Astrocyte (in vitro differentiated cells and primary cell): Measurements from ENCODE around the gene EDDM13. TPM values are rescaled to one million over a fixed set of nuclear protein-coding genes. Genes with fewer than 3 reads are reported as not detected.

Experiments
- DNase-seq: peaks from one replicate; pipeline ENCODE4 v3.0.0-alpha.2; 2010; ENCODE audit warnings: low read depth
- FAIRE-seq: peaks from 2 replicates; lab custom pipeline; 2011; peaks lifted over from hg19 to GRCh38; lab: Jason Lieb, UNC
- H2AFZ ChIP-seq: 2 replicates; pipeline ENCODE4 v1.6.0; 2012; ENCODE audit warnings: low read depth, low read length, inconsistent platforms
- H3K27ac ChIP-seq: 2 replicates; pipeline ENCODE4 v1.5.1; 2011; ENCODE audit warnings: low read depth, low read length, inconsistent platforms
- H3K27me3 ChIP-seq: 2 replicates; pipeline ENCODE4 v1.6.0; 2011; ENCODE audit warnings: low read length, inconsistent platforms; ENCODE audit not compliant: insufficient read depth
- H3K36me3 ChIP-seq: 2 replicates; pipeline ENCODE4 v1.5.1; 2011; ENCODE audit warnings: low read length, inconsistent platforms; ENCODE audit not compliant: insufficient read depth
- H3K4me1 ChIP-seq: 2 replicates; pipeline ENCODE4 v1.5.1; 2011; ENCODE audit warnings: low read length, inconsistent platforms; ENCODE audit not compliant: insufficient read depth
- H3K4me2 ChIP-seq: 2 replicates; pipeline ENCODE4 v1.6.0; 2012; ENCODE audit warnings: low read length, inconsistent platforms
- H3K4me3 ChIP-seq: 2 replicates; pipeline ENCODE4 v1.5.1; 2011; ENCODE audit warnings: low read depth, mild to moderate bottlenecking, low read length, inconsistent platforms; ENCODE audit not compliant: insufficient read depth
- H3K79me2 ChIP-seq: 2 replicates; pipeline ENCODE4 v1.6.0; 2012; ENCODE audit warnings: mild to moderate bottlenecking, low read length, inconsistent platforms; ENCODE audit not compliant: insufficient read depth
- H3K9ac ChIP-seq: 2 replicates; pipeline ENCODE4 v1.6.0; 2012; ENCODE audit warnings: mild to moderate bottlenecking, low read length, inconsistent platforms
- H3K9me3 ChIP-seq: 2 replicates; pipeline ENCODE4 v1.5.1; 2012; ENCODE audit warnings: low read depth, mild to moderate bottlenecking, low read length, inconsistent platforms; ENCODE audit not compliant: insufficient read depth
- H4K20me1 ChIP-seq: 2 replicates; pipeline ENCODE4 v1.6.0; 2012; ENCODE audit warnings: low read length, inconsistent platforms; ENCODE audit not compliant: insufficient read depth
- H3K27ac Mint-ChIP-seq: one replicate; pipeline ENCODE4 v1.8.0; 2021; ENCODE audit warnings: mild to moderate bottlenecking, mixed read lengths; ENCODE audit not compliant: unreplicated experiment
- H3K27me3 Mint-ChIP-seq: one replicate; pipeline ENCODE4 v1.8.0; 2021; ENCODE audit warnings: low read depth, mixed read lengths; ENCODE audit not compliant: unreplicated experiment
- H3K36me3 Mint-ChIP-seq: one replicate; pipeline ENCODE4 v1.8.0; 2021; ENCODE audit warnings: low read depth, mixed read lengths; ENCODE audit not compliant: unreplicated experiment
- H3K4me1 Mint-ChIP-seq: one replicate; pipeline ENCODE4 v1.8.0; 2021; ENCODE audit warnings: low read depth, mixed read lengths; ENCODE audit not compliant: unreplicated experiment
- H3K4me3 Mint-ChIP-seq: one replicate; pipeline ENCODE4 v1.8.0; 2021; ENCODE audit warnings: mild to moderate bottlenecking, moderate library complexity, mixed read lengths; ENCODE audit not compliant: unreplicated experiment
- H3K9me3 Mint-ChIP-seq: one replicate; pipeline ENCODE4 v1.8.0; 2021; ENCODE audit warnings: mild to moderate bottlenecking, mixed read lengths; ENCODE audit not compliant: unreplicated experiment
- EZH2 ChIP-seq: IDR thresholded peaks from 2 replicates; pipeline ENCODE4 v1.6.1; 2012; ENCODE audit warnings: mild to moderate bottlenecking, low read length, inconsistent platforms; ENCODE audit not compliant: insufficient read depth
- total RNA-seq: library from RNA; stranded (reverse); gene quantifications from 2 replicates; pipeline ENCODE4 v1.2.1, GENCODE V29; 2021
- TF ChIP-seq, protein P1 (sequence below): IDR thresholded peaks from 2 replicates; pipeline ENCODE4 v1.5.1; 2011; ENCODE audit warnings: low read depth, mild to moderate bottlenecking, inconsistent platforms, low read length, moderate library complexity; ENCODE audit not compliant: insufficient read depth

EDDM13 gene
- total RNA-seq, 1 donor from 2014 or later, result not detected

DNA sequence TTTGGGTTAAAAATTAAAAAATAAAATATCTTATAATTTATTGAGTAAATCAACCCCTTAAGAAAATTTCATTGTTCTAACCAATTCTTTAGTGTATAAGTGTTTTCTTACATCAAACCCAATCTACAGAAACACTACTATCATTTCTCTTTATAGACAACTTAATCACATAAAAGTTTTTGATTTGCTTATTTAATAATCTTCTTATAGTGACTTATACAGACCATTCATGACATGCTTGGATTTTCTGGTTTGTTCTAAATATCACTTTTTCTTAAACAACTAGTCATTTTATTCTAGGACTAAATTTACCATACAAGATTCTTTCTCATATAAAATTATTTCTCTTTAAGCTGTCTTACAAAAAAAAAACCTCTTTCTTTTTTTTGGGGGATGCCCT is 69.4 kb downstream of the EDDM13 start:
- Histone ChIP-seq H3K79me2 (no peaks in the 10 kb centered on the region), H3K4me3 (no peak overlapping the region), H3K36me3 (no peaks in the 10 kb centered on the region), H3K4me2 (no peak overlapping the region), H3K9ac (no peak overlapping the region), H3K27ac (no peak overlapping the region), H2AFZ (no peak overlapping the region), H3K4me1 (no peaks in the 10 kb centered on the region), H3K9me3 (peaks cover 14% of the 10 kb centered on the region), H4K20me1 (no peaks in the 10 kb centered on the region), H3K27me3 (no peaks in the 10 kb centered on the region)
- Mint-ChIP-seq H3K4me1 (no peaks in the 10 kb centered on the region), H3K9me3 (peaks cover 11% of the 10 kb centered on the region), H3K36me3 (peaks cover 6% of the 10 kb centered on the region), H3K4me3 (no peak overlapping the region), H3K27ac (no peak overlapping the region), H3K27me3 (no peaks in the 10 kb centered on the region)
- TF ChIP-seq EZH2, result no peak
- TF ChIP-seq, protein P1, sequence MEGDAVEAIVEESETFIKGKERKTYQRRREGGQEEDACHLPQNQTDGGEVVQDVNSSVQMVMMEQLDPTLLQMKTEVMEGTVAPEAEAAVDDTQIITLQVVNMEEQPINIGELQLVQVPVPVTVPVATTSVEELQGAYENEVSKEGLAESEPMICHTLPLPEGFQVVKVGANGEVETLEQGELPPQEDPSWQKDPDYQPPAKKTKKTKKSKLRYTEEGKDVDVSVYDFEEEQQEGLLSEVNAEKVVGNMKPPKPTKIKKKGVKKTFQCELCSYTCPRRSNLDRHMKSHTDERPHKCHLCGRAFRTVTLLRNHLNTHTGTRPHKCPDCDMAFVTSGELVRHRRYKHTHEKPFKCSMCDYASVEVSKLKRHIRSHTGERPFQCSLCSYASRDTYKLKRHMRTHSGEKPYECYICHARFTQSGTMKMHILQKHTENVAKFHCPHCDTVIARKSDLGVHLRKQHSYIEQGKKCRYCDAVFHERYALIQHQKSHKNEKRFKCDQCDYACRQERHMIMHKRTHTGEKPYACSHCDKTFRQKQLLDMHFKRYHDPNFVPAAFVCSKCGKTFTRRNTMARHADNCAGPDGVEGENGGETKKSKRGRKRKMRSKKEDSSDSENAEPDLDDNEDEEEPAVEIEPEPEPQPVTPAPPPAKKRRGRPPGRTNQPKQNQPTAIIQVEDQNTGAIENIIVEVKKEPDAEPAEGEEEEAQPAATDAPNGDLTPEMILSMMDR, result no peak
- FAIRE-seq (no peak), DNase-seq (no peak)

DNA sequence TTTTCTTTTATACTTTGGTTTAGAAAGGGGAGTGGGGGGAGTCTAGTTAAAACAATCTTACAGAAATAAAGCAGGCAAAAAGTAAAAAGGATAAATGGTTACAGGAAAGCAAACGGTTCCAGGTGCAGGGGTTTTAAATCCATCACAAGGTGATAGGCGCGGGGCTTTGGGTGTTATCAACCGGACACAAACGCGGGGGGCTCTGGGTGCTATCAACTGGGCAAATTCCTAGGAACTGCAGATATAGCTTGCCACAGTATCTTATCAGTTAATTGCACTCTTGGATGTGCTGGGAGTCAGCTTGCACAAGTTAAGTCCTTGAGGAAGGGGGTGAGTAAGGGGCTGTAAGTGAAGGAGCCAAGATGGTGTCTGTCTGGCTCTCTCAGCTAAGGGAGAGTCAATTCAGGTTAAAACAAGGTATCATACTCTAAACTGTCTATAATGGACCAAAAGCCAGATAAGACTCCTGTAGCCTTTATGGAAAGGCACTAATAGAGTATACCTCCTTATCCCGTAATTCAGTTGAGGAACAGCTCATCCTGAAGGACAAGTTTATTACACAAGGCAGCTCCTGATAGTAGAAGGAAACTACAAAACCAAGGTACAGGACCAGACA is 74.7 kb downstream of the EDDM13 start:
- no peak overlapping the region for H3K27ac ChIP-seq
- peaks cover 2% of the 10 kb centered on the region for H3K9me3 ChIP-seq
- H3K4me3 Mint-ChIP-seq, result no peak overlapping the region
- no peaks in the 10 kb centered on the region for H3K36me3 ChIP-seq
- H3K4me2 ChIP-seq, result no peak overlapping the region
- no peak for FAIRE-seq
- H3K36me3 Mint-ChIP-seq, result peaks cover 8% of the 10 kb centered on the region
- no peak for DNase-seq
- H3K79me2 ChIP-seq, result no peaks in the 10 kb centered on the region
- H3K9me3 Mint-ChIP-seq, result peaks cover 9% of the 10 kb centered on the region
- H4K20me1 ChIP-seq, result no peaks in the 10 kb centered on the region
- no peak overlapping the region for H2AFZ ChIP-seq
- no peaks in the 10 kb centered on the region for H3K4me1 ChIP-seq
- TF ChIP-seq, protein P1, result no peak
- no peak for TF ChIP-seq EZH2
- H3K4me1 Mint-ChIP-seq, result no peaks in the 10 kb centered on the region
- H3K4me3 ChIP-seq, result no peak overlapping the region
- no peaks in the 10 kb centered on the region for H3K27me3 Mint-ChIP-seq
- no peak overlapping the region for H3K9ac ChIP-seq
- H3K27me3 ChIP-seq, result no peaks in the 10 kb centered on the region
- H3K27ac Mint-ChIP-seq, result no peak overlapping the region

DNA sequence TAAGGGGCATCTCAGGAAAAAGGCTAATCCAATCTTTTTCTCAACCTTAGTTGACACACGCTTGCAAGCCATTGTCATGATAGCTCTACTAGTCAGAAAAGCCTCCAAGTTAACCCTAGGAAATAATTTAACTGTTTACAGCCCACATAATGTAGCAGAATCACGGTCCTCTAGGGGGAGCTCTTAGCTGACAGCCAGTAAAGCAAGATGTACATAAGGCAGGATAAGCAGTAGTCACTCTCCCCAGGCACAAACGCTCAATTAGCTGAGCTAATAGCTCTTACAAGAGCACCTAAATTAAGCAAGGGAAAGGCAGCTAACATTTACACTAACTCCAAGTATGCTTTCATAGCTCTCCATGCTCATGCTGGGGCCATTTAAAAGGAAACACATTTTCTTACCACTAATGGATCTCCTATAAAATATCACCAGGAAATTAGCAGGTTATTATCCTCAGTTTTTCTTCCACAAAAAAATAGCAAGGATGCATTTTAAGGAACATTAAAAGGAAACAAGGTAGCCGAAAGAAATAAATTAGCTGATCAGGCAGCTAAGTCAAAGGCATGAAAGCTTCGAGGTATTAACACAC is 75.8 kb downstream of the EDDM13 start:
- TF ChIP-seq, protein P1, result no peak
- TF ChIP-seq EZH2, result no peak
- Mint-ChIP-seq H3K27ac (no peak overlapping the region), H3K9me3 (peaks cover 1% of the 10 kb centered on the region), H3K4me1 (no peaks in the 10 kb centered on the region), H3K27me3 (no peaks in the 10 kb centered on the region), H3K4me3 (no peak overlapping the region), H3K36me3 (peaks cover 3% of the 10 kb centered on the region)
- no peaks in the 10 kb centered on the region for H3K4me1 ChIP-seq
- no peaks in the 10 kb centered on the region for H3K79me2 ChIP-seq
- no peaks in the 10 kb centered on the region for H3K36me3 ChIP-seq
- H4K20me1 ChIP-seq, result no peaks in the 10 kb centered on the region
- no peak overlapping the region for H3K4me3 ChIP-seq
- no peak for FAIRE-seq
- no peak overlapping the region for H3K9ac ChIP-seq
- no peaks in the 10 kb centered on the region for H3K9me3 ChIP-seq
- no peak overlapping the region for H3K4me2 ChIP-seq
- H2AFZ ChIP-seq, result no peak overlapping the region
- no peak overlapping the region for H3K27ac ChIP-seq
- H3K27me3 ChIP-seq, result no peaks in the 10 kb centered on the region
- no peak for DNase-seq
